ENCODE results near the gene CLBA1.

Gene CLBA1

DNA sequence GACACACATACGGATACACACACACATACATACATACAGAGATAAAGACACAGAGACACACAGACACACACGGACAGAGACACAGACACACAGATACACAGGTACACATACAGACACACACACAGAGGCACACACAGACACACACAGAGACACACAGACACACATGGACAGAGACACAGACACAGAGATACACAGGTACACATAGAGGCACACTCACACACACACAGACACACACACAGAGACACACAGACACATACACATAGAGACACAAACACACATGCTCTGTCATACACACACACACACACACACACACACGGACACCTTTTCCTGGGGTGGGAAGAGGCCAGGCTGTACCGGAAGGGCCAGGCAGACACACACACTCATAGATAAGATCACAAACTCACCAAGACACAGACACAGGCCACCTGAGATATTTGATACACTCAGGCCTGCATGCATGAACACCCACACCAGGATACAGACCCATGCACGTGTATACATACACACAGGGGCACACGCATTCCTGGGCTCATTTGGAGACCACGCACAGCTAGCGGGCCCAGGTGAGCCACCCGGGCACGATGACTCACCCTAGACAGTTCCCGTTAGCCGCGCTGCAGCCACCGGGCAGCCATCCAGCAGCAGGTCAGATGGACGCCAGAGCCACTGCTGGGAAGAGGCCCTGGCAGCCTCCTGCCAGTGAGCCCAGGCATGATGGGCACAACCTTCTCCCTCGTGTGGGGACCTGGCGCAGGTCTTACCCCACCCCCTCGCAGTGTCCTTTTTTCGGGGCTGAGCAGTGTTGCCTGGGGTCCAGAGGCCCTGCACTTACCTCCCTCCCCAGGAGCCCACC, 5.6 kb upstream of the CLBA1 start (continued):
- TF ChIP-seq ZNF274 (IDR thresholded peaks at IDR 0.05; ENCODE audit: low read length) (no peak), ZNF274 (tag by site-specific recombination; IDR thresholded peaks at IDR 0.05; ENCODE audit: borderline replicate concordance) (no peak; the same call in 1 of the 2 replicates), ZNF24 (tag by site-specific recombination; IDR thresholded peaks at IDR 0.05) (no peak), ZBTB1 (tag by site-specific recombination; IDR thresholded peaks at IDR 0.05) (peak; percentile 33; the same call in 1 of the 2 replicates), YY2 (tag by site-specific recombination; IDR thresholded peaks at IDR 0.05) (peak; percentile 53; the same call in 1 of the 2 replicates), ZNF514 (tag by site-specific recombination; IDR thresholded peaks at IDR 0.05) (no peak), OVOL3 (tag by site-specific recombination; IDR thresholded peaks at IDR 0.05) (no peak), ZNF560 (tag by site-specific recombination; IDR thresholded peaks at IDR 0.05; ENCODE audit: borderline replicate concordance) (no peak), ZNF555 (tag by site-specific recombination; conservative IDR thresholded peaks at IDR 0.05) (no peak), ZNF114 (tag by site-specific recombination; IDR thresholded peaks at IDR 0.05) (no peak), ZNF175 (tag by site-specific recombination; IDR thresholded peaks at IDR 0.05) (0 out of 2 replicates have a peak, but pooled peaks have one; percentile 81), ZNF133 (tag by site-specific recombination; IDR thresholded peaks at IDR 0.05) (peak; percentile 23; the same call in 1 of the 2 replicates), RBAK (tag by site-specific recombination; IDR thresholded peaks at IDR 0.05) (peak; percentile 48; the same call in 1 of the 2 replicates), ZNF776 (tag by site-specific recombination; IDR thresholded peaks at IDR 0.05; ENCODE audit: borderline replicate concordance) (0 out of 2 replicates have a peak, but pooled peaks have one; percentile 49), ZNF248 (tag by site-specific recombination; IDR thresholded peaks at IDR 0.05) (no peak), GLIS1 (tag by site-specific recombination; IDR thresholded peaks at IDR 0.05) (peak; percentile 12; the same call in 1 of the 2 replicates), KLF8 (tag by site-specific recombination; IDR thresholded peaks at IDR 0.05) (peak; percentile 70; the same call in 1 of the 2 replicates), ZNF10 (tag by site-specific recombination; IDR thresholded peaks at IDR 0.05) (no peak), SALL2 (tag by site-specific recombination; IDR thresholded peaks at IDR 0.05; ENCODE audit: borderline replicate concordance) (peak; percentile 67), KLF1 (tag by site-specific recombination; IDR thresholded peaks at IDR 0.05) (peak; percentile 13; the same call in 1 of the 2 replicates), ZNF146 (tag by site-specific recombination; IDR thresholded peaks at IDR 0.05) (0 out of 2 replicates have a peak, but pooled peaks have one; percentile 5), BCL11B (tag by site-specific recombination; IDR thresholded peaks at IDR 0.05; ENCODE audit: low read depth) (0 out of 2 replicates have a peak, but pooled peaks have one; percentile 8), ZNF571 (tag by site-specific recombination; IDR thresholded peaks at IDR 0.05) (0 out of 2 replicates have a peak, but pooled peaks have one; percentile 58)
- TF ChIP-seq, protein P1, sequence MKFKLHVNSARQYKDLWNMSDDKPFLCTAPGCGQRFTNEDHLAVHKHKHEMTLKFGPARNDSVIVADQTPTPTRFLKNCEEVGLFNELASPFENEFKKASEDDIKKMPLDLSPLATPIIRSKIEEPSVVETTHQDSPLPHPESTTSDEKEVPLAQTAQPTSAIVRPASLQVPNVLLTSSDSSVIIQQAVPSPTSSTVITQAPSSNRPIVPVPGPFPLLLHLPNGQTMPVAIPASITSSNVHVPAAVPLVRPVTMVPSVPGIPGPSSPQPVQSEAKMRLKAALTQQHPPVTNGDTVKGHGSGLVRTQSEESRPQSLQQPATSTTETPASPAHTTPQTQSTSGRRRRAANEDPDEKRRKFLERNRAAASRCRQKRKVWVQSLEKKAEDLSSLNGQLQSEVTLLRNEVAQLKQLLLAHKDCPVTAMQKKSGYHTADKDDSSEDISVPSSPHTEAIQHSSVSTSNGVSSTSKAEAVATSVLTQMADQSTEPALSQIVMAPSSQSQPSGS (tag by site-specific recombination; IDR thresholded peaks at IDR 0.05; ENCODE audit: low read depth), result no peak
- TF ChIP-seq, protein P2, sequence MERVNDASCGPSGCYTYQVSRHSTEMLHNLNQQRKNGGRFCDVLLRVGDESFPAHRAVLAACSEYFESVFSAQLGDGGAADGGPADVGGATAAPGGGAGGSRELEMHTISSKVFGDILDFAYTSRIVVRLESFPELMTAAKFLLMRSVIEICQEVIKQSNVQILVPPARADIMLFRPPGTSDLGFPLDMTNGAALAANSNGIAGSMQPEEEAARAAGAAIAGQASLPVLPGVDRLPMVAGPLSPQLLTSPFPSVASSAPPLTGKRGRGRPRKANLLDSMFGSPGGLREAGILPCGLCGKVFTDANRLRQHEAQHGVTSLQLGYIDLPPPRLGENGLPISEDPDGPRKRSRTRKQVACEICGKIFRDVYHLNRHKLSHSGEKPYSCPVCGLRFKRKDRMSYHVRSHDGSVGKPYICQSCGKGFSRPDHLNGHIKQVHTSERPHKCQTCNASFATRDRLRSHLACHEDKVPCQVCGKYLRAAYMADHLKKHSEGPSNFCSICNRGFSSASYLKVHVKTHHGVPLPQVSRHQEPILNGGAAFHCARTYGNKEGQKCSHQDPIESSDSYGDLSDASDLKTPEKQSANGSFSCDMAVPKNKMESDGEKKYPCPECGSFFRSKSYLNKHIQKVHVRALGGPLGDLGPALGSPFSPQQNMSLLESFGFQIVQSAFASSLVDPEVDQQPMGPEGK (tag by site-specific recombination; IDR thresholded peaks at IDR 0.05), result peak; percentile 57
- TF ChIP-seq, protein P3, sequence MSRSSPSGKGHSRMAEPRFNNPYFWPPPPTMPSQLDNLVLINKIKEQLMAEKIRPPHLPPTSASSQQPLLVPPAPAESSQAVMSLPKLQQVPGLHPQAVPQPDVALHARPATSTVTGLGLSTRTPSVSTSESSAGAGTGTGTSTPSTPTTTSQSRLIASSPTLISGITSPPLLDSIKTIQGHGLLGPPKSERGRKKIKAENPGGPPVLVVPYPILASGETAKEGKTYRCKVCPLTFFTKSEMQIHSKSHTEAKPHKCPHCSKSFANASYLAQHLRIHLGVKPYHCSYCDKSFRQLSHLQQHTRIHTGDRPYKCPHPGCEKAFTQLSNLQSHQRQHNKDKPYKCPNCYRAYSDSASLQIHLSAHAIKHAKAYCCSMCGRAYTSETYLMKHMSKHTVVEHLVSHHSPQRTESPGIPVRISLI (tag by site-specific recombination; IDR thresholded peaks at IDR 0.05), result no peak
- TF ChIP-seq, protein P4, sequence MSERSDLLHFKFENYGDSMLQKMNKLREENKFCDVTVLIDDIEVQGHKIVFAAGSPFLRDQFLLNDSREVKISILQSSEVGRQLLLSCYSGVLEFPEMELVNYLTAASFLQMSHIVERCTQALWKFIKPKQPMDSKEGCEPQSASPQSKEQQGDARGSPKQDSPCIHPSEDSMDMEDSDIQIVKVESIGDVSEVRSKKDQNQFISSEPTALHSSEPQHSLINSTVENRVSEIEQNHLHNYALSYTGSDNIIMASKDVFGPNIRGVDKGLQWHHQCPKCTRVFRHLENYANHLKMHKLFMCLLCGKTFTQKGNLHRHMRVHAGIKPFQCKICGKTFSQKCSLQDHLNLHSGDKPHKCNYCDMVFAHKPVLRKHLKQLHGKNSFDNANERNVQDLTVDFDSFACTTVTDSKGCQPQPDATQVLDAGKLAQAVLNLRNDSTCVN (tag by site-specific recombination; optimal IDR thresholded peaks at IDR 0.05), result peak; percentile 20
- TF ChIP-seq, protein P5, sequence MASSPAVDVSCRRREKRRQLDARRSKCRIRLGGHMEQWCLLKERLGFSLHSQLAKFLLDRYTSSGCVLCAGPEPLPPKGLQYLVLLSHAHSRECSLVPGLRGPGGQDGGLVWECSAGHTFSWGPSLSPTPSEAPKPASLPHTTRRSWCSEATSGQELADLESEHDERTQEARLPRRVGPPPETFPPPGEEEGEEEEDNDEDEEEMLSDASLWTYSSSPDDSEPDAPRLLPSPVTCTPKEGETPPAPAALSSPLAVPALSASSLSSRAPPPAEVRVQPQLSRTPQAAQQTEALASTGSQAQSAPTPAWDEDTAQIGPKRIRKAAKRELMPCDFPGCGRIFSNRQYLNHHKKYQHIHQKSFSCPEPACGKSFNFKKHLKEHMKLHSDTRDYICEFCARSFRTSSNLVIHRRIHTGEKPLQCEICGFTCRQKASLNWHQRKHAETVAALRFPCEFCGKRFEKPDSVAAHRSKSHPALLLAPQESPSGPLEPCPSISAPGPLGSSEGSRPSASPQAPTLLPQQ (tag by site-specific recombination; IDR thresholded peaks at IDR 0.05), result peak; percentile 74
